Neural progenitor cell (in vitro differentiated cells): ENCODE results near the gene CCL24.

Experiments used
- EZH2 ChIP-seq: fragments of 200-600 bp; sonication (generic); IDR thresholded peaks from 2 replicates; pipeline ENCODE4 v1.6.1; 2017; ENCODE audit warnings: antibody characterized with exemption, mild to moderate bottlenecking, moderate library complexity
- EZH2phosphoT487 ChIP-seq: fragments of 200-600 bp; sonication (generic); IDR thresholded peaks from 2 replicates; pipeline ENCODE4 v1.6.1; 2017; ENCODE audit warnings: antibody characterized with exemption
- TF ChIP-seq, protein P1 (sequence below): fragments of 200-600 bp; sonication (generic); IDR thresholded peaks from 2 replicates; pipeline ENCODE4 v1.5.1; 2017; ENCODE audit warnings: antibody characterized with exemption, mild to moderate bottlenecking

DNA sequence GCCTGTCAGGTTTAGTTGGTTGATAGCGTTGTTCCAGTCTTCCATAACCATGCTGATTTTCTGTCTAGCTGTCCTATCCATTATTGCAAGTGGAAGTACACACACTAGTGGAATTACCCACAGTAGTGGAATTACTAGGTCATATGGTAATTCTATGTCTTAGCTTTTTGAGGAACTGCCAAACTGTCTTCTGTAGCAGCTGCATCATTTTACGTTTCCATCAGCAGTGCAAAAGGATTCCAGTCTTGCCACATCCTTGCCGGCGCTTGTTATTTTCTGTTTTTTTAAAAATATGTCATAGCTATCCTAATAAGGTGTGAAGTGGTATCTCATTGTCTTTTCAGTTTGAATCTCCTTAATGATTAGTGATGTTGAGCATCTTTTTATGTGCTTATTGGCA lies 48.0 kb upstream of the CCL24 start:
- TF ChIP-seq, protein P1, sequence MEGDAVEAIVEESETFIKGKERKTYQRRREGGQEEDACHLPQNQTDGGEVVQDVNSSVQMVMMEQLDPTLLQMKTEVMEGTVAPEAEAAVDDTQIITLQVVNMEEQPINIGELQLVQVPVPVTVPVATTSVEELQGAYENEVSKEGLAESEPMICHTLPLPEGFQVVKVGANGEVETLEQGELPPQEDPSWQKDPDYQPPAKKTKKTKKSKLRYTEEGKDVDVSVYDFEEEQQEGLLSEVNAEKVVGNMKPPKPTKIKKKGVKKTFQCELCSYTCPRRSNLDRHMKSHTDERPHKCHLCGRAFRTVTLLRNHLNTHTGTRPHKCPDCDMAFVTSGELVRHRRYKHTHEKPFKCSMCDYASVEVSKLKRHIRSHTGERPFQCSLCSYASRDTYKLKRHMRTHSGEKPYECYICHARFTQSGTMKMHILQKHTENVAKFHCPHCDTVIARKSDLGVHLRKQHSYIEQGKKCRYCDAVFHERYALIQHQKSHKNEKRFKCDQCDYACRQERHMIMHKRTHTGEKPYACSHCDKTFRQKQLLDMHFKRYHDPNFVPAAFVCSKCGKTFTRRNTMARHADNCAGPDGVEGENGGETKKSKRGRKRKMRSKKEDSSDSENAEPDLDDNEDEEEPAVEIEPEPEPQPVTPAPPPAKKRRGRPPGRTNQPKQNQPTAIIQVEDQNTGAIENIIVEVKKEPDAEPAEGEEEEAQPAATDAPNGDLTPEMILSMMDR = no peak
- TF ChIP-seq EZH2 (no peak), EZH2phosphoT487 (no peak)
